GM12878 (cell line): ENCODE data around the gene TMCO6. TPM values are rescaled to one million over a fixed set of nuclear protein-coding genes. Genes with fewer than 3 reads are reported as not detected.

ENCODE experiments used
- ATAC-seq: fragments of 200-7000 bp; cut with Tn5 transposase; 3 replicates; pipeline ENCODE4 v1.9.1; 2020; ENCODE audit warnings: mild to moderate bottlenecking, moderate library complexity
- BruUV-seq: library from RNA; stranded (reverse); fragments of 400-500 nt; replicated peaks from 2 replicates; lab custom pipeline; 2021; lab: Mats Ljungman, UMichigan
- CTCF ChIA-PET: fragments of 300-600 bp; sonication (Branson Sonifier 250); formaldehyde crosslinking; extraction: SDS; loops from one replicate; lab custom pipeline; 2021; ENCODE audit warnings: inconsistent platforms; lab: Yijun Ruan, JAX
- POLR2A ChIA-PET: fragments of 350-600 bp; formaldehyde crosslinking; extraction: SDS; loops from one replicate; lab custom pipeline; 2021; ENCODE audit warnings: inconsistent platforms; lab: Charles Lee
- RAD21 ChIA-PET: fragments of 300-600 bp; sonication (Branson Sonifier 250); formaldehyde crosslinking; loops from one replicate; lab custom pipeline; 2023; ENCODE audit warnings: antibody characterized with exemption; ENCODE audit not compliant: unreplicated experiment; lab: Charles Lee
- SMC1A ChIA-PET: fragments of 300-600 bp; sonication (Branson Sonifier 250); formaldehyde crosslinking; loops from one replicate; lab custom pipeline; 2023; ENCODE audit not compliant: unreplicated experiment, uncharacterized antibody; lab: Charles Lee
- DNase-seq: peaks from one replicate; pipeline ENCODE4 v3.0.0-alpha.2; 2011; ENCODE audit warnings: low read depth, low spot score
- FAIRE-seq: peaks from 3 replicates; lab custom pipeline; 2011; peaks lifted over from hg19 to GRCh38; lab: Jason Lieb, UNC
- H2AFZ ChIP-seq: 2 replicates; pipeline ENCODE4 v1.6.0; 2011; ENCODE audit warnings: low read depth, low read length, control low read depth; ENCODE audit not compliant: control insufficient read depth
- H3K27ac ChIP-seq: 2 replicates; pipeline ENCODE4 v1.5.1; 2011; ENCODE audit warnings: control low read depth; ENCODE audit not compliant: control insufficient read depth, insufficient read depth
- H3K27me3 ChIP-seq, 2 experiments: replicated peaks in 1 of 2; 2 replicates each; pipeline versions ENCODE4 v1.6.0 to v1.6.1; 2011; ENCODE audit warnings: low read length in 1 of 2; ENCODE audit not compliant: control insufficient read depth in 2 of 2, insufficient read depth in 2 of 2
- H3K36me3 ChIP-seq, 2 experiments: 2 replicates each; pipeline ENCODE4 v1.5.1; 2011; ENCODE audit warnings: low read length in 1 of 2; ENCODE audit not compliant: control insufficient read depth in 2 of 2, insufficient read depth in 2 of 2
- H3K4me1 ChIP-seq: 2 replicates; pipeline ENCODE4 v1.6.1; 2011; ENCODE audit warnings: mild to moderate bottlenecking, low read length, moderate library complexity, mixed read lengths; ENCODE audit not compliant: control insufficient read depth, insufficient read depth
- H3K4me2 ChIP-seq: 2 replicates; pipeline ENCODE4 v1.6.0; 2011; ENCODE audit warnings: control low read depth; ENCODE audit not compliant: control insufficient read depth, insufficient read depth
- H3K4me3 ChIP-seq: fragments of 200-600 bp; sonication (generic); 2 replicates; pipeline ENCODE4 v1.5.1; 2016
- H3K79me2 ChIP-seq: 2 replicates; pipeline ENCODE4 v1.6.0; 2011; ENCODE audit warnings: low read length; ENCODE audit not compliant: control insufficient read depth, insufficient read depth
- H3K9ac ChIP-seq: 2 replicates; pipeline ENCODE4 v1.8.0; 2011; ENCODE audit warnings: low read length, control low read depth, mixed read lengths; ENCODE audit not compliant: control insufficient read depth, insufficient read depth
- H3K9me3 ChIP-seq: replicated peaks from 3 replicates; pipeline ENCODE4 v1.5.1; 2011; ENCODE audit warnings: mild to moderate bottlenecking, low read length; ENCODE audit not compliant: control insufficient read depth, insufficient read depth
- H4K20me1 ChIP-seq: 2 replicates; pipeline ENCODE4 v1.6.0; 2011; ENCODE audit not compliant: control insufficient read depth, insufficient read depth
- CBFB ChIP-seq: IDR thresholded peaks from 2 replicates; pipeline ENCODE4 v1.6.1; 2016; ENCODE audit warnings: antibody characterized with exemption, low read depth
- EED ChIP-seq: sonication (generic); IDR thresholded peaks from 2 replicates; pipeline ENCODE4 v1.6.1; 2016; ENCODE audit warnings: antibody characterized with exemption, low read depth
- MYB ChIP-seq: fragments of 150-350 bp; IDR thresholded peaks from 2 replicates; pipeline ENCODE4 v1.6.1; 2014; ENCODE audit warnings: mild to moderate bottlenecking, low read depth, low read length, borderline replicate concordance
- STAT1 ChIP-seq: fragments of 450-650 bp; conservative IDR thresholded peaks from 2 replicates; pipeline ENCODE4 v1.6.1; 2014; ENCODE audit warnings: antibody characterized with exemption, mild to moderate bottlenecking
- YY1 ChIP-seq: IDR thresholded peaks from 2 replicates; pipeline ENCODE4 v1.6.1; 2011; ENCODE audit warnings: low read depth, mild to moderate bottlenecking, low read length
- WGBS: methylation state at CpG from one replicate; pipeline ENCODE4 v1.1.6; 2016; ENCODE audit warnings: low lambda C conversion rate; ENCODE audit not compliant: insufficient replicate concordance, insufficient coverage; ENCODE audit errors: missing lambda C conversion rate; 5-methylcytosine and 5-hydroxymethylcytosine counted together
- in situ Hi-C: fragments of 300-500 bp; cut with MboI; formaldehyde crosslinking; loops from 9 replicates; pipeline ENCODE4 v1.14.3; 2018; ENCODE audit warnings: mixed read lengths
- intact Hi-C: fragments of 100-400 bp; cut with micrococcal nuclease; formaldehyde crosslinking; loops from one replicate; pipeline ENCODE4 v1.14.2; 2022; ENCODE audit not compliant: unreplicated experiment
- polyA plus RNA-seq, 11 experiments: library from polyadenylated mRNA; depleted of rRNA in 4 of 11; unstranded in 6 of 11; stranded (reverse) in 5 of 11; fragments of >200 nt; fragmentation: Nextera tagmentation in 4 of 11; fragmentation: Illumina TruSeq in 1 of 11; extraction: Ambion mirVana in 4 of 11; extraction: Trizol in 1 of 11; gene quantifications; 1 replicate in 1 of 11; 2 replicates in 10 of 11; pipeline versions ENCODE4 v1.2.1 to v1.2.3, GENCODE V29; 2011 to 2016; ENCODE audit warnings: inconsistent platforms in 2 of 11, missing spikeins in 2 of 11, low read depth in 1 of 11
- total RNA-seq, 4 experiments: library from RNA; depleted of rRNA in 3 of 4; stranded (reverse); fragments of >200 nt in 3 of 4; fragmentation: Illumina TruSeq in 1 of 4; extraction: Trizol in 1 of 4; gene quantifications; 2 replicates each; pipeline versions ENCODE4 v1.2.1 to v1.2.3, GENCODE V29; 2013 to 2021
- TF ChIP-seq, protein P1 (sequence below): fragments of 450-650 bp; IDR thresholded peaks from 2 replicates; pipeline ENCODE4 v1.6.1; 2017; ENCODE audit warnings: mild to moderate bottlenecking, moderate library complexity
- TF ChIP-seq, protein P2 (sequence below): fragments of 450-650 bp; IDR thresholded peaks from 2 replicates; pipeline ENCODE4 v1.6.1; 2016; ENCODE audit warnings: mild to moderate bottlenecking

Gene TMCO6
- total and polyA plus RNA-seq, 10 of the 15 experiments (the other 5 are each of a cell fraction or from before 2014, with no cell fraction given), result 4.1 to 21.6 (median 11.7) TPM

DNA sequence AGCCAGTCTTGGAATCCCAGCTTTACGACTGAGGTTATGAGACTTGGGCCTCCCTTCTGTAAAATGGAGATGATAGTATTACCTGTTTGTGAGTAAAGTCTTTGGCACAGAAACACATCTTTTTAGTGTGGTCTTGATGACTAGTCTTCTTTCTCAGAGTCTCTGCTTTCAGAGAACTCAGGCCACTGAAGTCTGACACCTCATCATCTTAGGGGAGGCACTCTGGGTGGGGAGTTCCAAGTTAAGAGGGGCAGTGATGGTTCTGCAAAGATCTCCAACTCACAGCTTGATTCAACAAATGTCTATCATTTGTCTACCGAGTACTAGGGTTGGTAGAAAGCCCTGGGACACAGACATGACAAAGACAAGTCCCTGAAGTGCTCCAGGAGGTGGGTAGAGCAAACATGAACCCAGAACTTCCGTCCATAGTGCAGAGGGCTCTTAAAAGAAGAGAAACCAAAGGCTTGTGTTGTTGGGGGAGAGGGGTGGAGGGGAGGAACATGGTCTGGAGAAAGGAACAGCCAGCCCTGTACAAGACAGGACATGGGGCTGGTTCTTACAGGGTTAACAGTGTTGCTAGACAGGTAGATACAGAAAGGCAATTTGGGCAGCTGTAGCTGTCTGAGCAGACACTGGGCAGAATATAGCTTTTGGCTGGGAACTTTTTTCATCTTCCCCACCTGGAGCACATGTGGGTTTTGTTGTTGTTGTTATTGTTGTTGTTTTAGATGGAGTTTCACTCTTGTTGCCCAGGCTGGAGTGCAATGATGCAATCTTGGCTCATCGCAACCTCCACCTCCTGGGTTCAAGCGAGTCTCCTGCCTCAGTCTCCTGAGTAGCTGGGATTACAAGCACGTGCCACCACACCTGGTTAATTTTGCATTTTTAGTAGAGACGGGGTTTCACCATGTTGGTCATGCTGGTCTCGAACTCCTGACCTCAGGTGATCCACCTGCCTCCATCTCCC lies 3.7 kb upstream of the TMCO6 start:
- H3K79me2 ChIP-seq, result peaks cover 8% of the 10 kb centered on the region
- H3K9me3 ChIP-seq, result no peaks in the 10 kb centered on the region
- H3K4me2 ChIP-seq, result no peak overlapping the region
- in situ Hi-C loops (no loop called here), intact Hi-C loops (loop anchor here (1.0 to 5.0 kb wide), 3 partner anchors 71 to 263 kb away; partner anchors contain the start of genes ANKHD1, APBB3 and SLC35A4)
- no peak overlapping the region for H3K4me3 ChIP-seq
- POLR2A ChIA-PET, result interaction anchor here (0.6 kb wide), 1 partner anchor 12 kb away, joined by 3 read pairs; the partner anchor contains the start of genes IK and NDUFA2
- no peak overlapping the region for H3K27ac ChIP-seq
- TF ChIP-seq CBFB (no peak), YY1 (no peak), STAT1 (no peak), MYB (no peak), EED (no peak)
- TF ChIP-seq, protein P1, sequence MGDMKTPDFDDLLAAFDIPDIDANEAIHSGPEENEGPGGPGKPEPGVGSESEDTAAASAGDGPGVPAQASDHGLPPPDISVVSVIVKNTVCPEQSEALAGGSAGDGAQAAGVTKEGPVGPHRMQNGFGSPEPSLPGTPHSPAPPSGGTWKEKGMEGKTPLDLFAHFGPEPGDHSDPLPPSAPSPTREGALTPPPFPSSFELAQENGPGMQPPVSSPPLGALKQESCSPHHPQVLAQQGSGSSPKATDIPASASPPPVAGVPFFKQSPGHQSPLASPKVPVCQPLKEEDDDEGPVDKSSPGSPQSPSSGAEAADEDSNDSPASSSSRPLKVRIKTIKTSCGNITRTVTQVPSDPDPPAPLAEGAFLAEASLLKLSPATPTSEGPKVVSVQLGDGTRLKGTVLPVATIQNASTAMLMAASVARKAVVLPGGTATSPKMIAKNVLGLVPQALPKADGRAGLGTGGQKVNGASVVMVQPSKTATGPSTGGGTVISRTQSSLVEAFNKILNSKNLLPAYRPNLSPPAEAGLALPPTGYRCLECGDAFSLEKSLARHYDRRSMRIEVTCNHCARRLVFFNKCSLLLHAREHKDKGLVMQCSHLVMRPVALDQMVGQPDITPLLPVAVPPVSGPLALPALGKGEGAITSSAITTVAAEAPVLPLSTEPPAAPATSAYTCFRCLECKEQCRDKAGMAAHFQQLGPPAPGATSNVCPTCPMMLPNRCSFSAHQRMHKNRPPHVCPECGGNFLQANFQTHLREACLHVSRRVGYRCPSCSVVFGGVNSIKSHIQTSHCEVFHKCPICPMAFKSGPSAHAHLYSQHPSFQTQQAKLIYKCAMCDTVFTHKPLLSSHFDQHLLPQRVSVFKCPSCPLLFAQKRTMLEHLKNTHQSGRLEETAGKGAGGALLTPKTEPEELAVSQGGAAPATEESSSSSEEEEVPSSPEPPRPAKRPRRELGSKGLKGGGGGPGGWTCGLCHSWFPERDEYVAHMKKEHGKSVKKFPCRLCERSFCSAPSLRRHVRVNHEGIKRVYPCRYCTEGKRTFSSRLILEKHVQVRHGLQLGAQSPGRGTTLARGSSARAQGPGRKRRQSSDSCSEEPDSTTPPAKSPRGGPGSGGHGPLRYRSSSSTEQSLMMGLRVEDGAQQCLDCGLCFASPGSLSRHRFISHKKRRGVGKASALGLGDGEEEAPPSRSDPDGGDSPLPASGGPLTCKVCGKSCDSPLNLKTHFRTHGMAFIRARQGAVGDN, result no peak
- TF ChIP-seq, protein P2, sequence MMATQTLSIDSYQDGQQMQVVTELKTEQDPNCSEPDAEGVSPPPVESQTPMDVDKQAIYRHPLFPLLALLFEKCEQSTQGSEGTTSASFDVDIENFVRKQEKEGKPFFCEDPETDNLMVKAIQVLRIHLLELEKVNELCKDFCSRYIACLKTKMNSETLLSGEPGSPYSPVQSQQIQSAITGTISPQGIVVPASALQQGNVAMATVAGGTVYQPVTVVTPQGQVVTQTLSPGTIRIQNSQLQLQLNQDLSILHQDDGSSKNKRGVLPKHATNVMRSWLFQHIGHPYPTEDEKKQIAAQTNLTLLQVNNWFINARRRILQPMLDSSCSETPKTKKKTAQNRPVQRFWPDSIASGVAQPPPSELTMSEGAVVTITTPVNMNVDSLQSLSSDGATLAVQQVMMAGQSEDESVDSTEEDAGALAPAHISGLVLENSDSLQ, result no peak
- SMC1A ChIA-PET, result interaction anchor here (0.6 to 2.9 kb wide), 9 partner anchors 11 to 263 kb away, joined by 3 to 13 read pairs (median 4); partner anchors contain the start of genes EIF4EBP3 and SRA1
- H4K20me1 ChIP-seq, result no peaks in the 10 kb centered on the region
- WGBS, result 60% methylated on average over 8 of the region's 8 CpGs
- no peaks in the 10 kb centered on the region for H3K36me3 ChIP-seq
- ATAC-seq (no peak), DNase-seq (no peak), FAIRE-seq (no peak)
- H2AFZ ChIP-seq, result peak overlapping the region; percentile 13
- CTCF ChIA-PET, result interaction anchor here (0.6 to 3.8 kb wide), 23 partner anchors 11 to 406 kb away, joined by 3 to 44 read pairs (median 3); partner anchors contain the start of genes EIF4EBP3, HARS1, HARS2 and IK
- no peak overlapping the region for H3K9ac ChIP-seq
- RAD21 ChIA-PET, result interaction anchor here (0.8 to 2.0 kb wide), 11 partner anchors 12 to 396 kb away, joined by 3 to 12 read pairs (median 3); partner anchors contain the start of genes EIF4EBP3, IK and NDUFA2
- BruUV-seq, result no TSS peak
- H3K4me1 ChIP-seq, result peaks cover 18% of the 10 kb centered on the region
- H3K27me3 ChIP-seq, result peaks cover 3 to 4% of the 10 kb centered on the region in 2 experiments; a peak in 2 of 4 replicates
